Adrenal gland (tissue), 12 donors: ENCODE data around the gene CCDC80. TPM values are rescaled to one million over a fixed set of nuclear protein-coding genes. Genes with fewer than 3 reads are reported as not detected.

Source experiments
- DNase-seq, 7 donors: peaks; one replicate each; pipeline ENCODE4 v3.0.0-alpha.2; 2019 to 2020
- H3K27ac ChIP-seq, 5 donors: fragments of 200-600 bp; sonication (generic) in 4 of 5; 1 replicate in 3 of 5; 2 replicates in 2 of 5; pipeline versions ENCODE4 v1.5.1 to v1.8.0; 2016 to 2020; ENCODE audit warnings: mild to moderate bottlenecking in 1 of 5
- H3K27me3 ChIP-seq: fragments of 200-600 bp; 2 replicates; pipeline ENCODE4 v1.8.0; 2021
- H3K36me3 ChIP-seq, 2 donors: fragments of 200-600 bp; replicated peaks in 1 of 2; 1 replicate in 1 of 2; 2 replicates in 1 of 2; pipeline versions ENCODE4 v1.5.1 to v1.8.0; 2018 to 2022
- H3K4me1 ChIP-seq, 2 donors: fragments of 200-600 bp; replicated peaks in 1 of 2; 1 replicate in 1 of 2; 2 replicates in 1 of 2; pipeline versions ENCODE4 v1.5.1 to v1.8.0; 2018 to 2021
- H3K4me3 ChIP-seq, 4 donors: fragments of 200-600 bp; sonication (generic) in 3 of 4; one replicate each; pipeline ENCODE4 v1.5.1; 2016 to 2018
- H3K9me3 ChIP-seq, 3 donors: fragments of 200-600 bp; sonication (generic) in 1 of 3; replicated peaks in 1 of 3; 1 replicate in 2 of 3; 2 replicates in 1 of 3; pipeline versions ENCODE4 v1.5.1 to v1.8.0; 2016 to 2021
- POLR2A ChIP-seq, 2 donors: fragments of 450-650 bp; IDR thresholded peaks; one replicate each; pipeline ENCODE4 v1.6.1; 2017; ENCODE audit warnings: antibody characterized with exemption in 2 of 2, mild to moderate bottlenecking in 2 of 2, moderate library complexity in 1 of 2
- WGBS, 4 donors: extraction: QIAGEN DNeasy Blood & Tissue Kit in 2 of 4; methylation state at CpG; one replicate each; pipeline versions ENCODE4 v1.1.5 to v1.1.7; 2013 to 2017; 5-methylcytosine and 5-hydroxymethylcytosine counted together
- intact Hi-C, 2 donors: fragments of 100-400 bp; cut with DNase I; formaldehyde crosslinking; loops; one replicate each; pipeline versions ENCODE4 v1.14.1 to v1.15.0; 2022 to 2023
- polyA plus RNA-seq, 3 donors: library from polyadenylated mRNA; stranded (reverse); fragments of 200-250 nt in 2 of 3; fragments of 350-450 nt in 1 of 3; fragmentation: Illumina TruSeq in 1 of 3; extraction: RNeasy Lipid Tissue Mini Kit (QIAGEN cat#74804) in 1 of 3; gene quantifications; one replicate each; pipeline ENCODE4 v1.2.3, GENCODE V29; 2013 to 2014
- total RNA-seq, 9 donors: library from RNA; depleted of rRNA in 4 of 9; stranded (reverse); fragments of >200 nt in 4 of 9; fragments of 120-200 nt in 1 of 9; fragmentation: NEBNext Ultra II Directional in 1 of 9; extraction: Animal tissue kit (Norgen Biotek cat#: 25700) in 1 of 9; gene quantifications; one replicate each; pipeline versions ENCODE4 v1.1.0 to v1.2.4, GENCODE V29; 2013 to 2023
- TF ChIP-seq, protein P1 (sequence below), 6 experiments: fragments of 450-650 bp in 4 of 6; fragments of 200-600 bp in 2 of 6; sonication (generic) in 1 of 6; IDR thresholded peaks; 1 replicate in 5 of 6; 2 replicates in 1 of 6; pipeline versions ENCODE4 v1.5.1 to v1.8.0; 2016 to 2021; ENCODE audit warnings: antibody characterized with exemption in 6 of 6, mild to moderate bottlenecking in 2 of 6, moderate library complexity in 1 of 6
- donor health status: healthy with polysubstance abuse.
- donor health status: Bipolar disorder and iron deficiency.
- donor health status: DM: yes; HTN: yes; CAD: no.
- donor health status: DM: no; HTN: no; CAD: no.
- donor health status: DM: no; HTN: no; CAD: no.
- donor health status: DM: yes; HTN: yes; CAD: no.

CCDC80 gene
- total and polyA plus RNA-seq, 12 donors, result 5.7 to 65.3 (median 17.9) TPM

DNA sequence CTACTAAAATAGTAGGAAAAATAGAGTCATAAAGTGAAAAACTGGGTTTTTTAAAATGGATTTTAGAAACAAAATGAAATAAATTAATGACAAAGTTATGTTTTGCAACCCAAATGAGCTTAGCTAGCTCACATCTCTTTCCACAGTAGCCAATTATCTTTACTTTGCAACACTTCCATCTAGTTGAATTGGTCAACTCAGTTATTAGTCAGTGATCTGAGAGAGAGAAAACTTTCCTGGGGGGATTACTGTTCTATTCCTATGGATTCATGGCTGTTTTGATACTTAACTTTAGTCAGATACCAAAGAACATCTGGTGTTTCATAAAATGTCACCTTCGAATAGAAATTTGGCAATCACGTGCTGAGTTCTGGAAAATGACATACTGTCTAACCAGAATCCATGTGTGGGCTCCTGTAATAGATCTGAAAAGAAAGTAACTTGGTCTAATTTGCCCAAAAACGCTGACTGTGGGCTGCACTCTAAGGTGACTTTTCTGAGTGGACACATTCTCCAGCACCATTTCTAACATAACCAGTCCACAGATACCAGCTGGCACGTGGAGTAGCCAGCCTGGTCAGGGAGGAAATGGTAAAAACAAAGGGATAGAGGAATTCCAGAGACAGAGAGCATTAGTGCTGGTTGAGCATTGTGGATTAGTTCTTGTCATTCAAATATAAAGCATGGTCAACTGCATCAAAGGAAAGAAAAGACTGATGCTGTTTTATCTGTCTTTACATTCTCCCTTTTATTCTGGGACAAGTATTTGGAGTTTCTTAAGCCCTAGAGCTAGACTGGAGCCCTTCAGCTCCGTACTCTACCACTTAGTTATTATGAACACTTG, 45.2 kb upstream of the CCDC80 start:
- no peaks in the 10 kb centered on the region for H3K27me3 ChIP-seq
- DNase-seq, result no peak
- H3K4me1 ChIP-seq, result no peaks in the 10 kb centered on the region
- intact Hi-C loops, result no loop called here
- H3K36me3 ChIP-seq, result no peaks in the 10 kb centered on the region
- TF ChIP-seq, protein P1, sequence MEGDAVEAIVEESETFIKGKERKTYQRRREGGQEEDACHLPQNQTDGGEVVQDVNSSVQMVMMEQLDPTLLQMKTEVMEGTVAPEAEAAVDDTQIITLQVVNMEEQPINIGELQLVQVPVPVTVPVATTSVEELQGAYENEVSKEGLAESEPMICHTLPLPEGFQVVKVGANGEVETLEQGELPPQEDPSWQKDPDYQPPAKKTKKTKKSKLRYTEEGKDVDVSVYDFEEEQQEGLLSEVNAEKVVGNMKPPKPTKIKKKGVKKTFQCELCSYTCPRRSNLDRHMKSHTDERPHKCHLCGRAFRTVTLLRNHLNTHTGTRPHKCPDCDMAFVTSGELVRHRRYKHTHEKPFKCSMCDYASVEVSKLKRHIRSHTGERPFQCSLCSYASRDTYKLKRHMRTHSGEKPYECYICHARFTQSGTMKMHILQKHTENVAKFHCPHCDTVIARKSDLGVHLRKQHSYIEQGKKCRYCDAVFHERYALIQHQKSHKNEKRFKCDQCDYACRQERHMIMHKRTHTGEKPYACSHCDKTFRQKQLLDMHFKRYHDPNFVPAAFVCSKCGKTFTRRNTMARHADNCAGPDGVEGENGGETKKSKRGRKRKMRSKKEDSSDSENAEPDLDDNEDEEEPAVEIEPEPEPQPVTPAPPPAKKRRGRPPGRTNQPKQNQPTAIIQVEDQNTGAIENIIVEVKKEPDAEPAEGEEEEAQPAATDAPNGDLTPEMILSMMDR (IDR thresholded peaks at IDR 0.05), result no peak
- TF ChIP-seq POLR2A (IDR thresholded peaks at IDR 0.05), result no peak
- H3K9me3 ChIP-seq, result no peaks in the 10 kb centered on the region
- H3K4me3 ChIP-seq, result no peak overlapping the region
- 70 to 79% (median 72%) methylated on average over 5 of the region's 5 CpGs for WGBS, 4 donors
- H3K27ac ChIP-seq, result no peak overlapping the region

DNA sequence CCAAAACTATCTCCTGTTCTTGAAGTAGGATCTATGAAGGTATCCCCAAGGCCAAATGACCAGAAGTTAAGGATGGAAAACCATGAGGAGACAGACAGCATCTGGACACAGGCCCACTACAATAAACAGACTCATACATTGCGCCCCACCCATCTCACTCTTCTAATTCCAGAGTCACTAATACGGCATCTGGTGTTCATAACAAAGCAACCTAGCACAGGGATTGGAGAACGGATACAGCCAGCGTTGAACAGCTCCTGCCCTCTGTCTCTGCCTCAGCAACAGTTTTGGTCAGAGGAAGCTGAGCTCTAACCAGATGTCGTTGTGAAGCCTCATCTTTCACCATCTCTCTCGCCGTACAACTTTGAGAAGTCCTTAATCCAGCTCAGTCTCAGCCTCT, 44.5 kb upstream of the CCDC80 start:
- no peak overlapping the region for H3K27ac ChIP-seq
- no peaks in the 10 kb centered on the region for H3K9me3 ChIP-seq
- H3K4me1 ChIP-seq, result no peaks in the 10 kb centered on the region
- DNase-seq, result no peak
- 65 to 78% (median 76%) methylated on average over 7 of the region's 7 CpGs for WGBS, 4 donors
- intact Hi-C loops, result no loop called here
- no peak overlapping the region for H3K4me3 ChIP-seq
- no peaks in the 10 kb centered on the region for H3K27me3 ChIP-seq
- no peaks in the 10 kb centered on the region for H3K36me3 ChIP-seq
- TF ChIP-seq, protein P1 (IDR thresholded peaks at IDR 0.05), result no peak
- TF ChIP-seq POLR2A (IDR thresholded peaks at IDR 0.05), result no peak

DNA sequence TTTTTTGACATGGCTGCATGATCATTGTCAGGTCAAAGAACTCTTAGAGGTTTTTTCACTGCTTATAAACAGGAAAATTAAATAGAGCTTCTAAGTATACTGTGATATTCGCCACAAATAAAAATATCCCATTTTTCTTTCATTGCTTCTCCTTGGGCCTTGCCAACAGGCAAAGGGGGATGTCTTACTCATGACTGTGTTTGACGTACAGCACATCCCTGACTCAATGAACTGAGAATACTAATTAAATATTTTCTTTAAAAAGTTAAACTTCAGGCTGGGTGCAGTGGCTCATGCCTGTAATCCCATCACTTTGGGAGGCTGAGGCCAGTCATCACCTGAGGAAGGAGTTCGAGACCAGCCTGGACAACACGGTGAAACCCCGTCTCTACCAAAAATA, 41.4 kb upstream of the CCDC80 start:
- whole genome bisulfite sequencing, 4 donors, result 87 to 92% (median 91%) methylated on average over 5 of the region's 5 CpGs
- no peak overlapping the region for H3K4me3 ChIP-seq
- H3K9me3 ChIP-seq, result no peaks in the 10 kb centered on the region
- no peaks in the 10 kb centered on the region for H3K36me3 ChIP-seq
- no peaks in the 10 kb centered on the region for H3K27me3 ChIP-seq
- H3K4me1 ChIP-seq, result no peaks in the 10 kb centered on the region
- H3K27ac ChIP-seq, result no peak overlapping the region
- DNase-seq, result no peak
- TF ChIP-seq, protein P1 (IDR thresholded peaks at IDR 0.05), result no peak
- TF ChIP-seq POLR2A (IDR thresholded peaks at IDR 0.05), result no peak
- intact Hi-C loops, result no loop called here

DNA sequence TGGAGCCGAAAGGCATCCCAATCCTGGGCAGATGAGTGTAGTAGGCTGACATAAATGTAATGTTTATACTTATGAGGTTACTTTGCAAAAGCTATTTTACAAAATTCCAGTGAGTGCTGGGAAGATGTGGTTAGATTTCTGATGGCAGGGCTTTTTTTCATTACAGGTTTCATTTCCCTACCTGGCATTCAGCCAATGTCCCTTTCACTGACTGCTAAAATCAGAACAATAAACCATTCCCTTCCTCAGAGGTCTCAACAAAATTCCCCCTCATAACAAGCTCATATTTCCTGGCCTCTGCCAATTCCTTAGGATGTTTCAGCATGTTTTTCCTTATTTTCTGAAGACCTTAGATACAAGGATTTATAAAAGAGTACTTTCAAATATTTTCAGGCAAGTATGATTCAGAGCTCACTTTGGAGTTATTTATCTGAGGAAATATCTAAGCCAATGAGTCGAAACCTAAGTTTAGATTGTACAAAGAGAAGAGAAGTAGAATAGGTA, 40.9 kb upstream of the CCDC80 start:
- no peak overlapping the region for H3K4me3 ChIP-seq
- no peak for DNase-seq
- TF ChIP-seq, protein P1 (IDR thresholded peaks at IDR 0.05), result no peak
- TF ChIP-seq POLR2A (IDR thresholded peaks at IDR 0.05), result no peak
- H3K4me1 ChIP-seq, result peaks cover 0 to 5% of the 10 kb centered on the region in 2 donors
- H3K36me3 ChIP-seq, result no peaks in the 10 kb centered on the region
- H3K27me3 ChIP-seq, result no peaks in the 10 kb centered on the region
- no peaks in the 10 kb centered on the region for H3K9me3 ChIP-seq
- WGBS, 4 donors, result 57 to 70% (median 63%) methylated on average over 2 of the region's 2 CpGs
- intact Hi-C loops, result no loop called here
- no peak overlapping the region for H3K27ac ChIP-seq
